Measurements from ENCODE around the gene ZNF837.

Gene ZNF837

DNA sequence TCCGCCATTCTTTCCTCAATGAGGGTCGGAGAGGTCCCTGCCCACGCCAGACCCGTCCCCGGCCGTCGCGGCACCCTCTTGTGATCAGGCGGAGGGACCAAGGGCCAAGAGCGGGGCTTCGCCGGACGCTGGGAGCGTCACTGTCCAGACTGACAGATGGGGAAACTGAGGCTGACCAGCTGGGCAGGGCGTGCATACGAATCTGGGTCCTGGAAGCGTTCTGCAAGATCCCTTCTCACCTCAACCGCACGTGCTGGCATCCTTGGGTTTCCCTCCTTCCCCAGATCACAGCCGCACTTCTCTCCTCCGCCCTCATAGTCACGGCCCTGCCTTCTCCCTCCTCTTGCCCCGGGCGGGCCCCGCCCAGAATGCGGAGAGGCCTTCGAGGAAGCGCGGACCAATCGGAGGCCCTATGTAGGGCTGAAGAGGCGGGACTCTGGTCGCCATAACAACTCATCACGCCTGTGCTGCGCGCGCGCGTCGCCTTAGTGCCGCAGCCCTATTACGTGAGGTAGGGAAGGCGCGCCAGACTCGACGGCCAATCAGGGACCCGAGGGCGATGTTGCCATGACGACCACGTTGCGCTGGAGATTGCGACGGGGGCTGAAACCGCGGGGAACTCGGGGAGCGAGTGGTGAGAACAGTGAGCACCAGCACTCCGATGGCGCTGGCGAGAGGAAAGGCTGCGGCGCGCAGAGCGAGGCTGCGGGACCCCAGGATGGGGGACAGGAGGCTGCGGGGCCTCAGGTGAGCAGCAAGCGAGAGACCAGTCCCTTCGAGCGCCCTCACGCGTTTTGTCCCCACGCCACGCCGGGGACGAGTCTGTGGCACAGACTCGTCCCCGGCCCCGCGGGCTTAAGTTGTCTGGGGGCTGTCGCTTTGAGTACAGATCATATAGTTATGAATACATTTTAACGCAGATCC is 20.3 kb upstream of the ZNF837 start:
- TF ChIP-seq POLR2A (IDR thresholded peaks at IDR 0.05; ENCODE audit: low read depth, low read length), result peak; percentile 97
- FAIRE-seq, result peak; percentile 66

DNA sequence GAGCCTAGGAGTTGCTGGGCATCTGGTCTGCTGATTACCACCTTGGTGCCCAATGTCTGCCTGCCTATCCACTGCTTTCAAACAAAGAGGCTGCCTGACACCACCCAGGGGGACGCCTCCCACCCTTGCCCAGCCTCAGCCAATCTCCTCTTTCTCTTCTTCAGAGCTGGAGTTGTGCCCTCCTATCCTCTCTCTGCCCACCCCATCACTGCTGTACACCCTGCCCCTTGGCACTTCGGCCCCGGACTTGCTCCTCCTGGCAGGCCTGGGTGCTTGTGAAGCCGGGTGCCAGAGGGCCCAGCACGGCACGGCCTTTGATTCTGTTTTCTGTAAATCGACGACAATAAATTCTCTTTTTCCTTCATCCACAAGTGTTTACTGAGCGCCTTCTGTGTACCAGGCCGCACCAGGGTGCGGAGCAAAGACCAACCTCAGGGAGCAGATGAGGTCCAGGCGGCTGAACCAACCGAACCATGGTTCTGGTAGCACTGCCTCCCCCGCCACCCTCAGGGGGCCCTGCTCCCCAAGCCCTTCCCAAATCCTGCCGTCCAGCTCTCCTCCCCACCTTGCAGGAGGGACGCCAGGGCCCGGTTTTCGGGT is 19.6 kb upstream of the ZNF837 start:
- FAIRE-seq, result no peak
- DNase-seq (ENCODE audit: insufficient read length, low spot score), result no peak
- TF ChIP-seq POLR2A (IDR thresholded peaks at IDR 0.05; ENCODE audit: low read depth, low read length), result no peak

More for the DNA sequence above, 20.3 kb upstream of the ZNF837 start:
- DNase-seq (ENCODE audit: insufficient read length, low spot score), result peak; percentile 100

DNA sequence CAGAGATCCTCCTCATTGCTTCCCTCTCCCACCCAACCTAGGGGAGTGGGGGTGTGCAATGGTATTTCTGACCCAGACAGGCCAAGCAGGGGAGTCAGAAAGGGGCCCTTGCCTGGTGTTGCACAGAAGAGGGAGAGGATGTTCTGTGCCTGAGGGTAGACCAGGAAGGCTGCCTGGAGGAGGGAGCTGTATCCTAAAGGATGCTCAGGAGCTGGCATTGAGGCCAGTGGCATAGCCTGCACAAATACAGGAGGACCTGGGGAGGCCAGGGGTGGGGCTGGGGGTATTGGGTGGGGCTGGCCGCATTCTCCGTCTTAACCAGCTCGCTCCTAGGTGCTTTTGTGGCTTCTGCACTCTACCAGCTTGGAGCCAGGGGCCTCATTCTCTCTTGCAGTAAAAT is 19.1 kb upstream of the ZNF837 start:
- FAIRE-seq (no peak), DNase-seq (ENCODE audit: insufficient read length, low spot score) (no peak)
- TF ChIP-seq POLR2A (IDR thresholded peaks at IDR 0.05; ENCODE audit: low read depth, low read length), result no peak

DNA sequence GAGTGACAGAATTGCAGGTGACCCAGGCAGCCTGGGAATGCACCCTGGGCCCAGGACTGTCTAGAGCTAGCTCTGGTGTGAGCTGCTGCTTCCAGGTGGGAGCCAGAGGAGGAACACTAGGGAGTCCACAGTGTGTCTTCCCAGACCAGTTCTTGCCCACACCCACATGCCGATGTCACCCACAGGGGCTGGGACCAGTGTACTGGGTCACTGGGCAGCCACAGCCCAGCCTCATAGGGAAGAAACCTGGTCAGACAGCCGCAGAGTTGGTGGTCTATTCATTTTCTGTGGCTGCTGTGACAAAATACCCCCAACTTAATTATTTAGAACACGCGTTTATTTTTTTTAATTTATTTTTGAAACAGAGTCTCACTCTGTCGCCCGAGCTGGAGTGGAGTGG is 17.7 kb upstream of the ZNF837 start:
- FAIRE-seq (no peak), DNase-seq (ENCODE audit: insufficient read length, low spot score) (no peak)
- no peak for TF ChIP-seq POLR2A (IDR thresholded peaks at IDR 0.05; ENCODE audit: low read depth, low read length)

DNA sequence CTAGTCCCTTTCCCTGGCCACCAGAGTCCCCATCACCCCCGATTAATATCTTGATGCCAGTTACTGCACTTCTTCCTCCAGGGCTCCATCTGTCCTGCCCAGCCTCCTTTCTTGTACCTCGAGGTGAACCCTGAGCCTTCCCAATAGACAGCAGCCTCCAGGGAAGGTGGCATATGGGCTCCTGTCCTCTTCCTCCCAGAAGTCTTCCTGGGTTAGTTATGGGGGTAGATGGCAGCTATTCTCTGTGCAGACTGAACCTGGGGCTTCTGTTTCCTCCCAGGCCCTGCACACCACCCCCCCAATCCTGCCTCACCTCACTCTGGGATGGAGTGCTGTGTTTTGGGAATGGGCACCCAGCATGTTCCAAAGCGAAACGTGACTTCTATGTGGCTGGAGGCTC is 17.3 kb upstream of the ZNF837 start:
- TF ChIP-seq POLR2A (IDR thresholded peaks at IDR 0.05; ENCODE audit: low read depth, low read length), result no peak
- DNase-seq (ENCODE audit: insufficient read length, low spot score) (no peak), FAIRE-seq (no peak)

DNA sequence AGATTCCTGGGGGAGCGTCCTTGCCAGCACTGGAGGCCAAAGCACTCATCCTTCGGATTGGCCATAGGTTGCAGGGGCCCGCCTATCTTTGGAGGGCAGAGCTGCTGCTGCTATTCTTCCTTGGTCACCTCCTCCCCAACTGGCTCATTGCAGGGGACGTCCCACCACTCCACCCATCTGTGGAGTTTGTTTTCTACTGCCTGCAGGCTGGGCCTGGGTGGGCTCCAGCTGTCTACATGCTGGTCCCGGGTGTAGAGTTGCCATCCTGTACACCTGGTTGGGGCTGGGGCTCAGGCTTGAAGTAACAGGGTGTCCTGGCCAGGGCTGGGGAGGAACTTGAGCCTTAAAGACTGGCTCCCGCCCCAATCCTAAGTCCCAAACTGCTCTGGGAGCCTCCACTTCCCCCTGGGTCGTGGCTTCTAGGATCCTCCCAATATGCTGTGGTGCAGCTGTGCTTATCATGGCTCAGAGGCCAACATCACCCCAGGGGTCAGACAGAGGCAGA is 16.8 kb upstream of the ZNF837 start:
- no peak for TF ChIP-seq POLR2A (IDR thresholded peaks at IDR 0.05; ENCODE audit: low read depth, low read length)
- no peak for DNase-seq (ENCODE audit: insufficient read length, low spot score)
- FAIRE-seq, result no peak

DNA sequence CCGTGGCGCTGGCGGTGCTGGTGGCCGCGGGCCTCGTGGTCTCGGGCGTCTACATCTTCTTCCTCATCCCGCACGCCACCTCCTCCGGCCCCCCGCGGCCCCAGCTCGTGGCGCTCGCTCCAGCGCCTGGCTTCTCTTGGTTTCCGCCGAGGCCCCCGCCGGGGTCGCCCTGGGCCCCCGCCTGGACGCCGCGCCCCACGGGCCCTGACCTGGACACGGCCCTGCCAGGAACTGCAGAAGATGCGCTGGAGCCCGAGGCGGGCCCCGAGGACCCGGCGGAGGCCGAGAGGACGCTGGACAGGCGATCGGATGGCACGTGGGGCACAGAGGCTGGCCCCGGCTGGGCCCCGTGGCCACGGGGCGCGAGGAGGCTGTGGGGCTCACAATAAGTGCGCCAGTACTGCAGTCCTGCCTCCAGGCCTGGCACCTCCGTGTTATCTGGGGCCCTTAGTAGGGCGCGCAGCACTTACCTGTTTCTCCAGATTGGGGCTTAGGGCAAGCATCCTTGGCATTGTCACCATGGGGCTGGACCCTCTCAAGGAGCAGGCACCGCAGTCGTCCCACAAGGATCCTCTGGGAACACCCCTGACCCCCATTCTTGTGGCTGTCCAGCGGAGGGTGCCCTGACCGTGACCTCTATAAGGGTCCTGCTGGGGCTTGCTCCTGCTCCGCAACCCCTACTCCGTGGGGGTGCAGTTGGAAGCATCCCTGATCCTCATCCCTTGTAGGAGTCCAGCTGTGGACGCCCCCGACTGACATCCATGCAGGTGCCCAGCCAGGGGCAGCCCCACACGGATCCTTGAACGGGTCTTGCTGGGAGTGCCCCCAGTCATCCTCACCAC is 16.1 kb upstream of the ZNF837 start:
- DNase-seq (ENCODE audit: insufficient read length, low spot score) (no peak), FAIRE-seq (no peak)
- TF ChIP-seq POLR2A (IDR thresholded peaks at IDR 0.05; ENCODE audit: low read depth, low read length), result no peak

DNA sequence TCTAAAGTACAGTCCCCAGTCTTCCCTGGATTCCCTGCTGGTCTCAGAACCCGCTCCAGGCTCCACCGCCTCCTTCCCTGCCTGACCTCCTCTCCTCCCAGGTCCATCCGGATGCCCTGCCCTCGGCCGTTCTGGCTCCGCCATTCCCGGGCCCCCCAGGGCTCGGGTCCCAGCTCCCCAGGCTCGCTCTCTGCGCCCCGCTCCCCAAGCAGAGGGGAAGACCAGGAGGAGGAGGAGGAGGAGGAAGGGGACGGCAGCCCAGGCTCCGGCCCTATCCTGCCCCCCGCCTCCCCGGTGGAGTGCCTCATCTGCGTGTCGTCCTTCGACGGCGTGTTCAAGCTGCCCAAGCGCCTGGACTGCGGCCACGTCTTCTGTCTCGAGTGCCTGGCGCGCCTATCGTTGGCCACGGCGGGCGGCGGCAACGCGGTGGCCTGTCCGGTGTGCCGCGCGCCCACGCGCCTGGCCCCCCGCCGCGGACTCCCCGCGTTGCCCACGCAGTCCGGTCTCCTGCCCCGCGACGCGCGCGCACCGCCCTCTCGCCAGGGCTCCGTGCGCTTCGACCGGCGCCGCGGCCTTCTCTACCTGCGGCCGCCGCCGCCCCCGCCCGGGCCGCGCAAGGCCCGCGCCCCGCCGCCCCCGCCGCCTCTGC is 15.3 kb upstream of the ZNF837 start:
- FAIRE-seq (no peak), DNase-seq (ENCODE audit: insufficient read length, low spot score) (no peak)
- TF ChIP-seq POLR2A (IDR thresholded peaks at IDR 0.05; ENCODE audit: low read depth, low read length), result no peak

DNA sequence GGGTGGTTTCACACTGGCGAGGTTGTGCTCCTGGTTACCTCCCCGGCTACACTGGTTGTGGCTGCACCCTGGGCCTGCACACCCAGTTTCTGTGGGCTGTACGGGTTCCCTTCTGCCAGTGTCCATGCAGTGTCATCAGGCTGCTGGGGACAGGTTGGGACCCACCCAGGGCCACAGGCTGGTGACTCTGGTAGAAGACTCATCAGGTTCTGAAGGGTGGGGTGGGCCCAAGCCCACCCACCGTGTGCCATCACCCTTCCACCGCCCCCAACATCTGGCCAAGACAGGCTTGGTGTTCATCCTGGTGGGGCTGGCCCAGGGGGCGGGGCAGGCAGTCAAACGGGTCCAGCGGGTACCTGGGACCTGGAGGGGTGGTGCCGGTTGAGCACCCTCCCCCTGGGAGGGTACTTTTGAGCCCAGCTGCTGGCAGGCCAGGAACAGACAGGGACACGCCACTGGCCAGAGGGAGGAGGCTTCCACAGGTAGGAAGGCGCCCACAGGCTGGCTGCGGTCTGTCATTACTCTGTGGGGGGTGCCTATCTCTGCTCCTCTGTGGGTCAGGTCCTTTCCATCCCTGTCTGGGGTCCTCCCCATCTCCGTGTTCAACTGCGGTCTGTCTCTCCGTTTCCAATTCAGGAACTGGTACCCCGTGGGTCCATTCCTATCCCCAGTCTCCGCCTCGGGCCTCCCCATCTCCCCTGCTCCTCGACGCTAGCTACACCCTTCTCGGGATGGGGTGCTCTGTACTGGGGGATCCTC is 14.6 kb upstream of the ZNF837 start, which contains the start of gene RNF225:
RNF225 (plus strand) TSS at position 437 of the 759 bp plus-strand sequence. CDS start 434 bp downstream, outside the sequence.
- no peak for TF ChIP-seq POLR2A (IDR thresholded peaks at IDR 0.05; ENCODE audit: low read depth, low read length)
- DNase-seq (ENCODE audit: insufficient read length, low spot score) (no peak), FAIRE-seq (no peak)

DNA sequence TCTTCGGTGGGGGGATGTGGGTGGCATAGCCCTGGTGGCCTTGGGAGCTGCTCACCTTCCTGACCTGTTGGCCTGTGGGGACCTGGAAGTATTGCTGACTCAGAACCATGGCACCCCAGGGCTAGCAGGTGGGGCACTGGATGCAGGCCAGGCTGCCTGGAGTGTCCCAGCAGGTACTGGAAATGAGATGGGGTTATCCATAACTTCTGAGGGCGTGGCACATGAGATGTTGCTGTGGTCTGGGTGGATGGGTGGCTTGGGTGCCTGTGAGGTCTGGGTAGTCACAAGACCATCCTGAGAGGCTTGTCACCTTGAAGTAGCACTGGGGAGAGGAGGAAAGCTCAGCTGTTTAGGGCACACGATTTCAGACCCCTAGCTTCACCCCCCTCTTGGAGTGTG is 14.0 kb upstream of the ZNF837 start:
- no peak for TF ChIP-seq POLR2A (IDR thresholded peaks at IDR 0.05; ENCODE audit: low read depth, low read length)
- no peak for DNase-seq (ENCODE audit: insufficient read length, low spot score)
- FAIRE-seq, result no peak

DNA sequence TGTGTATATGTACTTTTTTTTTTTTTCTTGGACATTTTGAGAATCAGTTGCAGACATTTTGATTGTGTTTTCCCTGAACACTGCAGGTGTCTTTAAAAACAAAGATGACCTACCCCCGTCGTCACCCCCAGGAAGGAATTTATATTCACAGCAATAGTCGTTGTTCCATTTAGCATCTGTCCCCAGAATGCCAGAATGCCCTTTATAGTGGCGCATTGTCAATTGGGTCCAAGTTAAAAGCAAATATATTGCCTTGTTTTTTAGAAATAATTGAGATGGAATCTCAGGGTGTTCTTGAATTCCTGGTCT is 12.8 kb upstream of the ZNF837 start:
- DNase-seq (ENCODE audit: insufficient read length, low spot score) (no peak), FAIRE-seq (no peak)
- no peak for TF ChIP-seq POLR2A (IDR thresholded peaks at IDR 0.05; ENCODE audit: low read depth, low read length)

DNA sequence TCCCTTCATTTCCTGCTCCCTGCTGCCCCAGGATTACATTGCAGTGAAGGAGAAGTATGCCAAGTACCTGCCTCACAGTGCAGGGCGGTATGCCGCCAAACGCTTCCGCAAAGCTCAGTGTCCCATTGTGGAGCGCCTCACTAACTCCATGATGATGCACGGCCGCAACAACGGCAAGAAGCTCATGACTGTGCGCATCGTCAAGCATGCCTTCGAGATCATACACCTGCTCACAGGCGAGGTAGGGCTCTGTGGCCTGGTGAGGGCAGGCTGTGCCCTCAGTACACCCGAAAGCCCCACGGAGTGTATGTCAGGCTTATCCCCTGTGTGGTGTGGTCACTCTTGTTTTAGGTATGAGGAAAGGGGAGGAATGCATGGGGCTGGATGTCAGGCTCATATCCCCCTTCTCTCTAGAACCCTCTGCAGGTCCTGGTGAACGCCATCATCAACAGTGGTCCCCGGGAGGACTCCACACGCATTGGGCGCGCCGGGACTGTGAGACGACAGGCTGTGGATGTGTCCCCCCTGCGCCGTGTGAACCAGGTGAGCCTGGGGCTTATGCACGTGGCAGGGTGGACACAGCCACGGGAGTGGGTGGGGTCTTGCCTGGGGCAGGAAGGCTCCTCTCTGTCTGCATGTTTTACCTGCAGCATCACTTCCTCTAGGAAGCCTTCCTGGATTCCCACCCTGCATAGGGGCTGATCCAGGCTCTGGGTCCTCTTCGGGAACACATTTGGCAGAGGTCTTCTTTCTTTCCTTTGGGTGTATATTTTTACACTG is 12.3 kb upstream of the ZNF837 start:
- DNase-seq (ENCODE audit: insufficient read length, low spot score), result no peak
- FAIRE-seq, result no peak
- TF ChIP-seq POLR2A (IDR thresholded peaks at IDR 0.05; ENCODE audit: low read depth, low read length), result no peak
